ENCODE data around the gene WWOX. TPM values are rescaled to one million over a fixed set of nuclear protein-coding genes. Genes with fewer than 3 reads are reported as not detected.

The WWOX gene
- total and polyA plus RNA-seq, 2 of the 13 experiments (the other 11 are each of a cell fraction or from before 2014, with no cell fraction given), result 9.1 to 37.4 TPM

- TF ChIP-seq GABPA (IDR thresholded peaks at IDR 0.05; ENCODE audit: low read depth, low read length), result no peak
- no peak for TF ChIP-seq GABPA (CRISPR knock-in tag; IDR thresholded peaks at IDR 0.05; ENCODE audit: low read depth)
- TF ChIP-seq ELF3 (CRISPR knock-in tag; IDR thresholded peaks at IDR 0.05), result 0 out of 2 replicates have a peak, but pooled peaks have one; percentile 14
- no peak for TF ChIP-seq ATF1 (CRISPR knock-in tag; IDR thresholded peaks at IDR 0.05)
- no peak for TF ChIP-seq HIC2 (CRISPR knock-in tag; IDR thresholded peaks at IDR 0.05; ENCODE audit: low read depth)
- peak; percentile 12; the same call in 1 of the 2 replicates for TF ChIP-seq FOXK1 (CRISPR knock-in tag; IDR thresholded peaks at IDR 0.05; ENCODE audit: borderline replicate concordance, low read depth)
- TF ChIP-seq, protein P1, sequence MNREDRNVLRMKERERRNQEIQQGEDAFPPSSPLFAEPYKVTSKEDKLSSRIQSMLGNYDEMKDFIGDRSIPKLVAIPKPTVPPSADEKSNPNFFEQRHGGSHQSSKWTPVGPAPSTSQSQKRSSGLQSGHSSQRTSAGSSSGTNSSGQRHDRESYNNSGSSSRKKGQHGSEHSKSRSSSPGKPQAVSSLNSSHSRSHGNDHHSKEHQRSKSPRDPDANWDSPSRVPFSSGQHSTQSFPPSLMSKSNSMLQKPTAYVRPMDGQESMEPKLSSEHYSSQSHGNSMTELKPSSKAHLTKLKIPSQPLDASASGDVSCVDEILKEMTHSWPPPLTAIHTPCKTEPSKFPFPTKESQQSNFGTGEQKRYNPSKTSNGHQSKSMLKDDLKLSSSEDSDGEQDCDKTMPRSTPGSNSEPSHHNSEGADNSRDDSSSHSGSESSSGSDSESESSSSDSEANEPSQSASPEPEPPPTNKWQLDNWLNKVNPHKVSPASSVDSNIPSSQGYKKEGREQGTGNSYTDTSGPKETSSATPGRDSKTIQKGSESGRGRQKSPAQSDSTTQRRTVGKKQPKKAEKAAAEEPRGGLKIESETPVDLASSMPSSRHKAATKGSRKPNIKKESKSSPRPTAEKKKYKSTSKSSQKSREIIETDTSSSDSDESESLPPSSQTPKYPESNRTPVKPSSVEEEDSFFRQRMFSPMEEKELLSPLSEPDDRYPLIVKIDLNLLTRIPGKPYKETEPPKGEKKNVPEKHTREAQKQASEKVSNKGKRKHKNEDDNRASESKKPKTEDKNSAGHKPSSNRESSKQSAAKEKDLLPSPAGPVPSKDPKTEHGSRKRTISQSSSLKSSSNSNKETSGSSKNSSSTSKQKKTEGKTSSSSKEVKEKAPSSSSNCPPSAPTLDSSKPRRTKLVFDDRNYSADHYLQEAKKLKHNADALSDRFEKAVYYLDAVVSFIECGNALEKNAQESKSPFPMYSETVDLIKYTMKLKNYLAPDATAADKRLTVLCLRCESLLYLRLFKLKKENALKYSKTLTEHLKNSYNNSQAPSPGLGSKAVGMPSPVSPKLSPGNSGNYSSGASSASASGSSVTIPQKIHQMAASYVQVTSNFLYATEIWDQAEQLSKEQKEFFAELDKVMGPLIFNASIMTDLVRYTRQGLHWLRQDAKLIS (CRISPR knock-in tag; IDR thresholded peaks at IDR 0.05), result no peak
- no peak for TF ChIP-seq POLR2AphosphoS2 (IDR thresholded peaks at IDR 0.05; ENCODE audit: low read depth, low read length)
- TF ChIP-seq ZNF180 (CRISPR knock-in tag; IDR thresholded peaks at IDR 0.05; ENCODE audit: borderline replicate concordance, low read depth), result no peak
- TF ChIP-seq ZNF12 (CRISPR knock-in tag; IDR thresholded peaks at IDR 0.05), result no peak
- no peak for TF ChIP-seq ZNF792 (CRISPR knock-in tag; IDR thresholded peaks at IDR 0.05)
- TF ChIP-seq TBL1XR1 (IDR thresholded peaks at IDR 0.05; ENCODE audit: borderline replicate concordance, low read length, partially characterized antibody), result no peak
- peak; percentile 48; the same call in 1 of the 2 replicates for TF ChIP-seq ZBTB38 (CRISPR knock-in tag; IDR thresholded peaks at IDR 0.05)
- peak; percentile 48 for TF ChIP-seq ZFY (CRISPR knock-in tag; IDR thresholded peaks at IDR 0.05)
- TF ChIP-seq, protein P2, sequence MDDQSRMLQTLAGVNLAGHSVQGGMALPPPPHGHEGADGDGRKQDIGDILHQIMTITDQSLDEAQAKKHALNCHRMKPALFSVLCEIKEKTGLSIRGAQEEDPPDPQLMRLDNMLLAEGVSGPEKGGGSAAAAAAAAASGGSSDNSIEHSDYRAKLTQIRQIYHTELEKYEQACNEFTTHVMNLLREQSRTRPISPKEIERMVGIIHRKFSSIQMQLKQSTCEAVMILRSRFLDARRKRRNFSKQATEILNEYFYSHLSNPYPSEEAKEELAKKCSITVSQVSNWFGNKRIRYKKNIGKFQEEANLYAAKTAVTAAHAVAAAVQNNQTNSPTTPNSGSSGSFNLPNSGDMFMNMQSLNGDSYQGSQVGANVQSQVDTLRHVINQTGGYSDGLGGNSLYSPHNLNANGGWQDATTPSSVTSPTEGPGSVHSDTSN (CRISPR knock-in tag; IDR thresholded peaks at IDR 0.05; ENCODE audit: borderline replicate concordance), result 0 out of 2 replicates have a peak, but pooled peaks have one; percentile 35
- no peak for TF ChIP-seq ZNF496 (CRISPR knock-in tag; IDR thresholded peaks at IDR 0.05; ENCODE audit: insufficient replicate concordance)
- no peak for TF ChIP-seq ZBTB21 (CRISPR knock-in tag; IDR thresholded peaks at IDR 0.05)
- TF ChIP-seq STAT5B (CRISPR knock-in tag; IDR thresholded peaks at IDR 0.05), result no peak
- no peak for TF ChIP-seq CERS6 (CRISPR knock-in tag; IDR thresholded peaks at IDR 0.05)
- no peak for TF ChIP-seq GRHL1 (CRISPR knock-in tag; conservative IDR thresholded peaks at IDR 0.05)
- no peak for TF ChIP-seq ZNF382 (CRISPR knock-in tag; IDR thresholded peaks at IDR 0.05; ENCODE audit: borderline replicate concordance)
Measured at GRCh38 chr16:78505544-78506366, 406.3 kb downstream of the WWOX start (continued).
